Body of pancreas (tissue), 4 donors: ENCODE data around the gene PROCR. TPM values are rescaled to one million over a fixed set of nuclear protein-coding genes. Genes with fewer than 3 reads are reported as not detected.

Experiments used
- ATAC-seq: fragments of 150-250 bp; one replicate; pipeline ENCODE4 v1.9.1; 2016
- DNase-seq, 4 donors: peaks; one replicate each; pipeline ENCODE4 v3.0.0-alpha.2; 2019
- H3K27ac ChIP-seq, 4 donors: fragments of 200-600 bp; sonication (generic); 1 replicate in 3 of 4; 2 replicates in 1 of 4; pipeline versions ENCODE4 v1.5.1 to v1.6.1; 2016 to 2019; ENCODE audit warnings: mild to moderate bottlenecking in 1 of 4, mixed read lengths in 1 of 4, moderate library complexity in 1 of 4
- H3K27me3 ChIP-seq, 2 donors: fragments of 200-600 bp; sonication (generic); one replicate each; pipeline ENCODE4 v1.6.0; 2016; ENCODE audit warnings: mild to moderate bottlenecking in 1 of 2
- H3K36me3 ChIP-seq, 2 donors: fragments of 200-600 bp; sonication (generic); replicated peaks in 1 of 2; 2 replicates each; pipeline ENCODE4 v1.5.1; 2016; ENCODE audit warnings: low read depth in 2 of 2; ENCODE audit not compliant: insufficient read depth in 1 of 2
- H3K4me1 ChIP-seq: fragments of 200-600 bp; sonication (generic); one replicate; pipeline ENCODE4 v1.6.0; 2016
- H3K4me3 ChIP-seq, 2 donors: fragments of 200-600 bp; sonication (generic); 1 replicate in 1 of 2; 2 replicates in 1 of 2; pipeline ENCODE4 v1.5.1; 2016 to 2019
- H3K9me3 ChIP-seq, 3 donors: fragments of 200-600 bp; sonication (generic); 1 replicate in 2 of 3; 2 replicates in 1 of 3; pipeline ENCODE4 v1.5.1; 2016
- CTCF ChIP-seq, 7 experiments: fragments of 450-650 bp in 4 of 7; fragments of 200-600 bp in 3 of 7; sonication (generic) in 3 of 7; IDR thresholded peaks; one replicate each; pipeline ENCODE4 v1.5.1; 2016 to 2019; ENCODE audit warnings: antibody characterized with exemption in 7 of 7
- POLR2A ChIP-seq, 3 donors: fragments of 450-650 bp; IDR thresholded peaks; one replicate each; pipeline ENCODE4 v1.6.1; 2016; ENCODE audit warnings: antibody characterized with exemption in 3 of 3, mild to moderate bottlenecking in 2 of 3
- WGBS, 2 donors: methylation state at CpG; one replicate each; pipeline ENCODE4 v1.1.5; 2017; 5-methylcytosine and 5-hydroxymethylcytosine counted together
- intact Hi-C: fragments of 100-400 bp; cut with DNase I; formaldehyde crosslinking; loops from one replicate; pipeline ENCODE4 v1.15.1; 2023
- total RNA-seq, 2 donors: library from RNA; depleted of rRNA; stranded (reverse); fragments of >200 nt; gene quantifications; one replicate each; pipeline ENCODE4 v1.1.0, GENCODE V29; 2016

PROCR gene
- total RNA-seq, 2 donors from 2014 or later = 4.0 to 14.8 TPM

DNA sequence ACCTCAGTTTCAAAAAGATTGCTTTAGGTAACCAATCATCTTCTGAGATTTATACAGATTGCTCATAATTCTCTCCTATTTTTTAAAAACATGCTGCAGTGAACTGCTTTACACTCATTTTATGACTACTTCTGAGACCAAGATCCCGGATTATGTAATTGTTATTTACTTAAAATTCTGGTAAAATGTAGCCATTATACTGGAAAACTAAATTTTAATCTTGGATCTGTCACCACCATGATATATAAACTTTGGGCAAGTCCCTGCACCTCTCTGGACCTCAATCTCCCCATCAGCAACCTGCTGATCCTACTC is 477 bp upstream of the PROCR start:
- Histone ChIP-seq H3K27me3 (no peaks in the 10 kb centered on the region), H3K4me1 (peaks cover 11% of the 10 kb centered on the region), H3K27ac (peak overlapping the region in 2 of 4 donors; percentile 23 to 35), H3K9me3 (no peaks in the 10 kb centered on the region), H3K4me3 (no peak overlapping the region), H3K36me3 (no peaks in the 10 kb centered on the region)
- intact Hi-C loops = no loop called here
- no peak for ATAC-seq
- no peak for TF ChIP-seq CTCF (IDR thresholded peaks at IDR 0.05)
- no peak for TF ChIP-seq POLR2A (IDR thresholded peaks at IDR 0.05)
- WGBS, 2 donors = 58 to 73% methylated on average over 1 of the region's 1 CpG
- DNase-seq = no peak

GRCh38 chr20:35172434-35172806 is 548 bp downstream of the PROCR start:
- Histone ChIP-seq H3K36me3 (no peaks in the 10 kb centered on the region), H3K9me3 (no peaks in the 10 kb centered on the region), H3K4me3 (no peak overlapping the region), H3K4me1 (peaks cover 11% of the 10 kb centered on the region), H3K27me3 (no peaks in the 10 kb centered on the region), H3K27ac (peak overlapping the region in 3 of 4 donors; percentile 23 to 39 (median 35))
- ATAC-seq (no peak), DNase-seq (no peak)
- WGBS, 2 donors = 81 to 85% methylated on average over 3 of the region's 3 CpGs
- intact Hi-C loops = no loop called here
- TF ChIP-seq CTCF (IDR thresholded peaks at IDR 0.05) (no peak), POLR2A (IDR thresholded peaks at IDR 0.05) (no peak)

DNA sequence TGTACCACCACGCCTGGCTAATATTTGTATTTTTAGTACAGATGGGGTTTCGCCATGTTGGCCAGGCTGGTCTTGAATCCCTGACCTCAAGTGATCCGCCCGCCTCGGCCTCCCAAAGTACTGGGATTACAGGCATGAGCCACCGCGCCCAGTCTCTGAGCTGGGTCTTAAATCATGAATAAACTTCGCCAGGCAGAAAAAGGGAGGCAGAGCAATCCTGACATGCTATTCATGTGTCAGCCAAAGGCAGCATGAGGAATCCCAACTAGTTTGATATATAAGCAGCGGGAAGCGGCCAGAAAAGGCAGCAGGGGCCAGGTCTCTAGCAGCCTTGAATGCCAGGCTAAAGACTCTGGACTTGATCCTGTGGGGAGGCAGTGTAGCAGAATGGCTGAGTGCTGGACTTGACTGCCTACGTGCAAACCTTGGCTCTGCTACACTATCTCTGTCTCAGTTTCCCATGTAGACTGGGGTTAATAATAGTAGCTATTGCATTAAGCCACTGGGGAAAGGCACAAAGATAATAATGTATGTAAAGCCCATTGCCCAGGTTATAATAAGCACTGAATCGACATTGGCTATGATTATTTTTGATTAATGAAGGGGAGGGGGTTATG is 1.8 kb downstream of the PROCR start:
- Histone ChIP-seq H3K27ac (no peak overlapping the region), H3K27me3 (no peaks in the 10 kb centered on the region), H3K4me1 (peaks cover 11% of the 10 kb centered on the region), H3K36me3 (no peaks in the 10 kb centered on the region), H3K9me3 (no peaks in the 10 kb centered on the region), H3K4me3 (no peak overlapping the region)
- DNase-seq (no peak), ATAC-seq (no peak)
- TF ChIP-seq POLR2A (IDR thresholded peaks at IDR 0.05) = no peak
- no peak for TF ChIP-seq CTCF (IDR thresholded peaks at IDR 0.05)
- intact Hi-C loops = no loop called here
- WGBS, 2 donors = 94 to 95% methylated on average over 11 to 12 of the region's 12 CpGs

DNA sequence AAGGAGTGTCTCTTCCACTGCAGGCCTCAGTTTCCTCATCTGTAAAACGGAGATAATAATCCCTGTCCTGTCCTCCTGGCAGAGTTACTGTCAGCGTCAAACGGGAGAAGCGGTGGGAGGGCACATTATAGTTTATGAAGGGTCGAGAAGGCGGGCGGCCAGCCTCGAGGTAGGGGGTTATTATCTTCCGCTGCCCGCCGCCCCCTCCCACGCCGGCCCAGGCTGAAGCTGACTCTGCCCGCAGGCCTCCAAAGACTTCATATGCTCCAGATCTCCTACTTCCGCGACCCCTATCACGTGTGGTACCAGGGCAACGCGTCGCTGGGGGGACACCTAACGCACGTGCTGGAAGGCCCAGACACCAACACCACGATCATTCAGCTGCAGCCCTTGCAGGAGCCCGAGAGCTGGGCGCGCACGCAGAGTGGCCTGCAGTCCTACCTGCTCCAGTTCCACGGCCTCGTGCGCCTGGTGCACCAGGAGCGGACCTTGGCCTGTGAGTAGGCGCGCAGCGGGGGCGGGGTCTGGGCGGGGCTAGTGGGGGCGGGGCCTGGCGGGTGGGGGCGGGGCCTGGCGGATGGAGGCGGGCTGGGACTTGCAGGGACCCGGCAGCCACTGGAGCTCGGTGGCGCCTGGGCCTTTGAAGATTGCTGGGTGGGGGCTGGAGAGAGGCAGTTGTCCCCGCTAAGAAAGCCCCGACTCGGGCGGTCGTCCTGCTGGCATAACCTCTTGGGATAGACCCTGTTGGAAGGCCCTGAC is 2.8 kb downstream of the PROCR start:
- DNase-seq (peak; percentile 45 to 67 (median 61)), ATAC-seq (peak; percentile 50)
- H3K9me3 ChIP-seq = no peaks in the 10 kb centered on the region
- intact Hi-C loops = no loop called here
- H3K4me1 ChIP-seq = peaks cover 16% of the 10 kb centered on the region
- WGBS, 2 donors = 60 to 74% methylated on average over 21 to 36 of the region's 49 CpGs
- H3K27me3 ChIP-seq = no peaks in the 10 kb centered on the region
- H3K27ac ChIP-seq = no peak overlapping the region
- no peaks in the 10 kb centered on the region for H3K36me3 ChIP-seq
- H3K4me3 ChIP-seq = no peak overlapping the region
- TF ChIP-seq CTCF (IDR thresholded peaks at IDR 0.05) (no peak), POLR2A (IDR thresholded peaks at IDR 0.05) (no peak)

GRCh38 chr20:35176132-35176531 is 4.3 kb downstream of the PROCR start:
- no peak for TF ChIP-seq POLR2A (IDR thresholded peaks at IDR 0.05)
- no peak for TF ChIP-seq CTCF (IDR thresholded peaks at IDR 0.05)
- DNase-seq = no peak
- H3K4me1 ChIP-seq = peaks cover 18% of the 10 kb centered on the region
- no peak for ATAC-seq
- WGBS, 2 donors = 91 to 92% methylated on average over 9 to 14 of the region's 14 CpGs
- intact Hi-C loops = no loop called here
- H3K36me3 ChIP-seq = no peaks in the 10 kb centered on the region
- no peak overlapping the region for H3K4me3 ChIP-seq
- no peaks in the 10 kb centered on the region for H3K27me3 ChIP-seq
- no peak overlapping the region for H3K27ac ChIP-seq
- H3K9me3 ChIP-seq = no peaks in the 10 kb centered on the region
